HepG2 (cell line): Measurements from ENCODE around the gene IGSF11. TPM values are rescaled to one million over a fixed set of nuclear protein-coding genes. Genes with fewer than 3 reads are reported as not detected.

ENCODE experiments used
- ATAC-seq: fragments of 200-7000 bp; cut with Tn5 transposase; 3 replicates; pipeline ENCODE4 v1.9.1; 2020; ENCODE audit warnings: mild to moderate bottlenecking, moderate library complexity
- BruUV-seq: library from RNA; stranded (reverse); fragments of 400-500 nt; replicated peaks from 2 replicates; lab custom pipeline; 2021; lab: Mats Ljungman, UMichigan
- CTCF ChIA-PET: fragments of 300-600 bp; formaldehyde crosslinking; extraction: SDS; loops from one replicate; lab custom pipeline; 2021; ENCODE audit warnings: low total read pairs, inconsistent platforms, low intra/inter-chr PET ratio; lab: Yijun Ruan, JAX
- POLR2A ChIA-PET: fragments of 350-600 bp; sonication (Branson Sonifier 250); formaldehyde crosslinking; loops from one replicate; lab custom pipeline; 2020; ENCODE audit warnings: antibody characterized with exemption, inconsistent platforms; lab: Yijun Ruan, JAX
- DNase-seq: peaks from one replicate; pipeline ENCODE4 v3.0.0-alpha.2; 2015; ENCODE audit warnings: low spot score
- FAIRE-seq: peaks from 3 replicates; lab custom pipeline; 2011; peaks lifted over from hg19 to GRCh38; lab: Jason Lieb, UNC
- H2AFZ ChIP-seq: one replicate; pipeline ENCODE4 v1.6.1; 2011; ENCODE audit warnings: low read length, inconsistent platforms
- H3K27ac ChIP-seq: fragments of 300-600 bp; 3 replicates; pipeline ENCODE4 v1.8.0; 2011; ENCODE audit warnings: mixed run types, mild to moderate bottlenecking, mixed read lengths, low read length, inconsistent platforms; ENCODE audit not compliant: insufficient read depth; ENCODE audit errors: extremely low read length
- H3K27me3 ChIP-seq, 2 experiments: fragments of 200-600 bp in 1 of 2; 2 replicates in 1 of 2; 3 replicates in 1 of 2; pipeline versions ENCODE4 v1.6.0 to v1.8.0; 2011; ENCODE audit warnings: low read length in 2 of 2, mild to moderate bottlenecking in 2 of 2, moderate library complexity in 2 of 2, inconsistent platforms in 1 of 2; ENCODE audit not compliant: insufficient read depth in 2 of 2, control insufficient read depth in 1 of 2
- H3K36me3 ChIP-seq, 2 experiments: fragments of 200-600 bp in 1 of 2; replicated peaks in 1 of 2; 2 replicates in 1 of 2; 3 replicates in 1 of 2; pipeline versions ENCODE4 v1.5.1 to v1.8.0; 2011; ENCODE audit warnings: low read length in 2 of 2, inconsistent platforms in 1 of 2; ENCODE audit not compliant: insufficient read depth in 2 of 2, control insufficient read depth in 1 of 2
- H3K4me1 ChIP-seq: 2 replicates; pipeline ENCODE4 v1.5.1; 2012; ENCODE audit warnings: low read length, inconsistent platforms; ENCODE audit not compliant: insufficient read depth
- H3K4me2 ChIP-seq: 2 replicates; pipeline ENCODE4 v1.6.0; 2011; ENCODE audit warnings: low read depth, low read length, inconsistent platforms
- H3K4me3 ChIP-seq, 3 experiments: fragments of 200-600 bp in 1 of 3; sonication (generic), shearing (Covaris generic) in 1 of 3; replicated peaks in 1 of 3; 2 replicates each; pipeline ENCODE4 v1.5.1; 2011 to 2016; ENCODE audit warnings: low read length in 3 of 3, inconsistent platforms in 2 of 3, low read depth in 2 of 3, mild to moderate bottlenecking in 2 of 3, control low read depth in 1 of 3, mixed read lengths in 1 of 3; ENCODE audit not compliant: insufficient read depth in 1 of 3
- H3K79me2 ChIP-seq: one replicate; pipeline ENCODE4 v1.6.1; 2011; ENCODE audit warnings: low read length, inconsistent platforms; ENCODE audit not compliant: insufficient read depth
- H3K9ac ChIP-seq: 2 replicates; pipeline ENCODE4 v1.6.0; 2011; ENCODE audit warnings: mild to moderate bottlenecking, low read depth, low read length, inconsistent platforms; ENCODE audit not compliant: insufficient read depth
- H3K9me3 ChIP-seq: 2 replicates; pipeline ENCODE4 v1.5.1; 2012; ENCODE audit warnings: mild to moderate bottlenecking, low read length
- H4K20me1 ChIP-seq: 2 replicates; pipeline ENCODE4 v1.6.0; 2011; ENCODE audit warnings: inconsistent platforms, mild to moderate bottlenecking, low read length, moderate library complexity; ENCODE audit not compliant: insufficient read depth
- AHR ChIP-seq: IDR thresholded peaks from 2 replicates; pipeline ENCODE4 v1.6.1; 2018; ENCODE audit warnings: missing genetic modification reagents, missing compliant biosample characterization
- BRD4 ChIP-seq: sonication (generic); formaldehyde crosslinking; IDR thresholded peaks from 2 replicates; pipeline ENCODE4 v1.4.0; 2020; ENCODE audit warnings: missing genetic modification reagents
- CSRNP2 ChIP-seq: sonication (generic); formaldehyde crosslinking; conservative IDR thresholded peaks from 2 replicates; pipeline ENCODE4 v1.8.0; 2022; ENCODE audit warnings: low read depth, missing genetic modification reagents
- GATA4 ChIP-seq: sonication (generic); IDR thresholded peaks from 2 replicates; pipeline ENCODE4 v1.6.1; 2016; ENCODE audit warnings: antibody characterized with exemption, low read depth, borderline replicate concordance
- HES4 ChIP-seq: sonication (generic); formaldehyde crosslinking; IDR thresholded peaks from 2 replicates; pipeline ENCODE4 v1.9.0; 2021; ENCODE audit warnings: mild to moderate bottlenecking, missing genetic modification reagents, borderline replicate concordance
- KDM1A ChIP-seq: IDR thresholded peaks from 2 replicates; pipeline ENCODE4 v1.6.1; 2016; ENCODE audit warnings: missing compliant biosample characterization
- KLF6 ChIP-seq: IDR thresholded peaks from 2 replicates; pipeline ENCODE4 v1.8.0; 2016; ENCODE audit warnings: missing biosample characterization, missing genetic modification reagents
- MBD4 ChIP-seq: IDR thresholded peaks from 2 replicates; pipeline ENCODE4 v1.6.1; 2012; ENCODE audit warnings: low read length, inconsistent platforms, borderline replicate concordance
- PCBP2 ChIP-seq: fragments of 200-400 bp; formaldehyde crosslinking; optimal IDR thresholded peaks from 2 replicates; pipeline ENCODE3; 2018; ENCODE audit warnings: low read length, low read depth; ENCODE audit not compliant: poor library complexity, severe bottlenecking
- PHF21A ChIP-seq: sonication (generic); formaldehyde crosslinking; IDR thresholded peaks from 2 replicates; pipeline ENCODE4 v1.5.0; 2020; ENCODE audit warnings: mild to moderate bottlenecking, missing genetic modification reagents
- RAD51 ChIP-seq: fragments of 450-650 bp; IDR thresholded peaks from 2 replicates; pipeline ENCODE4 v1.6.1; 2016; ENCODE audit warnings: borderline replicate concordance
- RBM22 ChIP-seq: fragments of 200-400 bp; formaldehyde crosslinking; optimal IDR thresholded peaks from 2 replicates; pipeline ENCODE3; 2017; ENCODE audit warnings: mild to moderate bottlenecking, low read length, moderate library complexity
- TARDBP ChIP-seq: sonication (generic); formaldehyde crosslinking; IDR thresholded peaks from 2 replicates; pipeline ENCODE4 v1.8.0; 2022; ENCODE audit warnings: mild to moderate bottlenecking, missing genetic modification reagents
- THYN1 ChIP-seq: sonication (generic); formaldehyde crosslinking; IDR thresholded peaks from 2 replicates; pipeline ENCODE4 v1.8.1; 2023; ENCODE audit warnings: low read depth, mild to moderate bottlenecking, moderate library complexity, missing genetic modification reagents, borderline replicate concordance
- ZNF12 ChIP-seq: sonication (generic); formaldehyde crosslinking; IDR thresholded peaks from 2 replicates; pipeline ENCODE4 v1.5.0; 2020; ENCODE audit warnings: missing genetic modification reagents
- ZNF17 ChIP-seq: sonication (generic); formaldehyde crosslinking; IDR thresholded peaks from 2 replicates; pipeline ENCODE4 v1.5.0; 2020; ENCODE audit warnings: mild to moderate bottlenecking, missing genetic modification reagents
- ZNF44 ChIP-seq: sonication (generic); formaldehyde crosslinking; IDR thresholded peaks from 2 replicates; pipeline ENCODE4 v1.5.1; 2020; ENCODE audit warnings: mild to moderate bottlenecking, missing genetic modification reagents
- ZNF576 ChIP-seq: sonication (generic); formaldehyde crosslinking; IDR thresholded peaks from 2 replicates; pipeline ENCODE4 v1.4.0; 2020; ENCODE audit warnings: mild to moderate bottlenecking, missing genetic modification reagents
- ZNF790 ChIP-seq: sonication (generic); formaldehyde crosslinking; IDR thresholded peaks from 2 replicates; pipeline ENCODE4 v1.8.0; 2022; ENCODE audit warnings: missing genetic modification reagents, mild to moderate bottlenecking, borderline replicate concordance
- in situ Hi-C: cut with HindIII; loops from 2 replicates; pipeline ENCODE4 v1.10.0; 2017; ENCODE audit warnings: low pct_unique_long_range_greater_than_20kb; ENCODE audit not compliant: extremely low pct_ligation_motif_present
- intact Hi-C: fragments of 100-400 bp; cut with micrococcal nuclease; formaldehyde crosslinking; loops from one replicate; pipeline ENCODE4 v1.10.0; 2022; ENCODE audit not compliant: unreplicated experiment
- polyA plus RNA-seq, 8 experiments: library from polyadenylated mRNA; depleted of rRNA in 3 of 8; stranded (reverse) in 7 of 8; unstranded in 1 of 8; fragments of >200 nt; fragmentation: Illumina TruSeq in 4 of 8; extraction: Trizol in 4 of 8; gene quantifications; 2 replicates each; pipeline versions ENCODE4 v1.2.1 to v1.2.3, GENCODE V29; 2011 to 2016; ENCODE audit warnings: low read depth in 4 of 8, missing spikeins in 1 of 8, mixed read lengths in 1 of 8; ENCODE audit not compliant: insufficient read depth in 1 of 8
- total RNA-seq, 5 experiments: library from RNA; depleted of rRNA; stranded (reverse); fragments of >200 nt; fragmentation: Illumina TruSeq; extraction: Trizol; gene quantifications; 2 replicates each; pipeline ENCODE4 v1.2.3, GENCODE V29; 2016; ENCODE audit warnings: low read depth in 1 of 5

Gene IGSF11
- total and polyA plus RNA-seq, 2 of the 13 experiments (the other 11 are each of a cell fraction or from before 2014, with no cell fraction given) = not detected

- no peaks in the 10 kb centered on the region for H3K36me3 ChIP-seq
- TF ChIP-seq GATA4 (no peak), KLF6 (no peak), PCBP2 (no peak), ZNF12 (CRISPR knock-in tag) (no peak), ZNF44 (CRISPR knock-in tag) (no peak), ZNF17 (no peak), HES4 (CRISPR knock-in tag) (no peak), PHF21A (no peak), KDM1A (no peak), MBD4 (no peak), RBM22 (no peak), CSRNP2 (CRISPR knock-in tag) (no peak), AHR (CRISPR knock-in tag) (no peak), RAD51 (no peak), ZNF790 (CRISPR knock-in tag) (no peak), BRD4 (no peak), ZNF576 (no peak), TARDBP (CRISPR knock-in tag) (no peak), THYN1 (no peak)
- H3K9ac ChIP-seq = no peak overlapping the region
- no TSS peak for BruUV-seq
- ChIA-PET POLR2A (no interaction called here), CTCF (no interaction called here)
- H4K20me1 ChIP-seq = no peaks in the 10 kb centered on the region
- in situ Hi-C loops = loop anchor here (10.0 to 25.0 kb wide), 2 partner anchors 145 to 798 kb away; partner anchors contain the start of genes COX17 and IGSF11
- peaks cover 0 to 4% of the 10 kb centered on the region in 2 experiments; a peak in 1 of 5 replicates for H3K27me3 ChIP-seq
- ATAC-seq (no peak), FAIRE-seq (no peak), DNase-seq (no peak)
- no peak overlapping the region for H2AFZ ChIP-seq
- no peaks in the 10 kb centered on the region for H3K4me1 ChIP-seq
- no peaks in the 10 kb centered on the region for H3K79me2 ChIP-seq
- H3K4me2 ChIP-seq = no peak overlapping the region
- H3K27ac ChIP-seq = no peak overlapping the region
- no peak overlapping the region for H3K4me3 ChIP-seq
- no peaks in the 10 kb centered on the region for H3K9me3 ChIP-seq
- intact Hi-C loops = no loop called here
Observed at GRCh38 chr3:118889691-118890090, 145.0 kb downstream of the IGSF11 start.
